Ureter (tissue), 1 donor: Measurements from ENCODE around the gene CRISP1. TPM values are rescaled to one million over a fixed set of nuclear protein-coding genes. Genes with fewer than 3 reads are reported as not detected.
"Not testable (repeated sequence)": the region's sequence is repeated elsewhere in the genome, so short reads cannot be mapped to it uniquely, and the experiment has no call there.

Experiments
- DNase-seq: peaks from one replicate; pipeline ENCODE4 v3.0.0-alpha.2; 2020; ENCODE audit warnings: low spot score
- total RNA-seq: library from RNA; stranded (reverse); gene quantifications from one replicate; pipeline ENCODE4 v1.2.4, GENCODE V29; 2023
- donor health status: DM: yes; HTN: yes; CAD: no.

Gene CRISP1
- not detected for total RNA-seq

DNA sequence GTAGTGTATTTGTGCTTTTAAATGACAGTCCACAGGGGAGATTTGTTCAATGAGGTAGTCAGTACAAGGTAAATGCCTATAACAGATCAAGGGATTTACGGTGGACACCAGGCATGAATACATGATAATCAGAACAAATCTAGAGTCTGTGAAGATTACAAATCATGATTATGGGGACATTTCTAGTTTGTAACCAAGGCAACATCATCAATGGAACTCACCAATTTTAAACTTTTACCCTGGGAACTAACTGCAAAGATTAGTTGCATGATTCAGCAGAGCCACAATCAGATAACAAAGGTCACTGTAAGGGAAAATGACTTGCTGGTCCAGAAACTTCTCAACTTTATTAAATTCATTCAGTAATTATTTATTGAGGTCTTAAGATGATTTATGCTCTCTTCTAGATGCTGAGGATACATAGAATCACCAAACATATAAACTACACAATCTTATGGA lies at the start of gene CRISP1:
Gene CRISP1, minus strand, starts transcription at position 51 of the 459 bp plus-strand sequence. CDS start 9,135 bp downstream, outside the sequence.
- no peak for DNase-seq

GRCh38 chr6:49915035-49915434 lies 48.7 kb upstream of the CRISP1 start:
- DNase-seq = no peak

DNA sequence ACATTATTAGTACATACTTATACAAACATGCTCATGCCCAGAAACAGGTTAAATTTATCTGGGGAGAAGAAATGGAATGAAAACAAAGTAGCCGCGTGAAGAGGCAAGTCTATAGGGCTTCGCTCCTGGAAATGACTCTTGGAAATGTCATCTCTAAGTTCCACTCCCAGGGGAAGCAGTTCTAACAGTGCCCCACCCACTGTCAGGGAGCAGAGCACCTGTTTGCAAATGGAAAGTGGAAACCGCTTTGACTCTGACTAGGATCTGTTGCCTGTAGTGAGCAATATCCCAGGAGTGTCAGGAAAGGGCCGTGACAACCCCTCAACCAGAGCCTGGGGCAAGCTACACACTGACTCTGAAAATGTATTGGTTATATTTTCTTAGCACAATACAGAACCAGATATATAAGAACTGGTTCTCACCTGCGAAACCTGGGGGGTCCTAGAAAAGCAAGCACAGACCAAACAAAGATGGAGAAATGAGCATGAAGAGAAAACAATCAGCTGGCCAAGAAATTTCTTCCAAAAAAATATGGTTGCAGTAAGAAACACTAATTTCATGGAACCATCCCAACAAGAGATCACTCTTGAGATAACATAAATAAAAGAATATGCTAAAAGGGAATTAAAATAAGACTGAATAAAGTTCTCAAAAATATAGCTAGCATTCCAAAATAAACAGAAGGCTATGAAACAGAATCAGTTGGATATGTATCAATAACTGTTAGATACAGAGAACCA lies 47.5 kb upstream of the CRISP1 start:
- DNase-seq = no peak

DNA sequence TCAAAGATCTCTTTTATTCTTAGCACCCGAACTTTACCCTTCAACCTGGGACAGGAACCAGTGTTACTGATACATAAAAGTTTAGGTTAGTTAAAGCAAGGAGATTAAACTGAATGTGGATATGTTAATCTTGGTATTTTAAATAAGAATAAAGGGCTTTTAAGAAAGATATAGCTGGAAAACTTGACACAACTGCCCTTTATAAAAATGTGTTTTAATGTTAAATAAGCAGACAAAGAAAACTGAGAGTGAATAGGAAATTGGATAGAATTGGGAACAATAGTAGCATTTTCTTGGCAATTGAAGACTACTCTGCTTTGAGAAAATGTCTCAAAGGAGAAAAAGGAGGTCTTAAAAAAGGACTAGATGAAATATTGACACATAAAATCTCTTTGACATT lies 45.9 kb upstream of the CRISP1 start:
- no peak for DNase-seq

GRCh38 chr6:49911252-49911651 lies 44.9 kb upstream of the CRISP1 start:
- DNase-seq = no peak

- DNase-seq = no peak
Measured at GRCh38 chr6:49909563-49909962, 43.2 kb upstream of the CRISP1 start.

DNA sequence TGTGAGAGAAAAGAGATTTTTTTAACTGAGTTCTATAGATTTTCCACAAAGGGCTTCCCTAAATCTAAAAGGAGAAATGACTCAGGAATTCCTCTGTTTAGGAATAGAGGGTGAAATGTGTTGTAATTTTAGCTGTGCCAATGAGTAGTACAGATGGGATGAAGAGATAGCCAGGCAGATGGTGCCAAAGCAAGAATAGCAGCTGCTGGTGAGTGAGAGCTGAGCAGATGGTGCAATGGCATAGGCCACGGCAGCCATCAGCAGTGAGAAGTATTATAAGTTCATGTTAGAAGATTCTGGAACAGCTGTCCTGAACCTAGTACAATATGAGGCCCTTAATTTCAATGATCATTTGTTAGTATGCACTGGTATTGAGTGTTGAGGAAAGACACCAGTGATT lies 40.2 kb upstream of the CRISP1 start:
- no peak for DNase-seq

- DNase-seq = no peak
Measured at GRCh38 chr6:49905296-49905695, 39.0 kb upstream of the CRISP1 start.

DNA sequence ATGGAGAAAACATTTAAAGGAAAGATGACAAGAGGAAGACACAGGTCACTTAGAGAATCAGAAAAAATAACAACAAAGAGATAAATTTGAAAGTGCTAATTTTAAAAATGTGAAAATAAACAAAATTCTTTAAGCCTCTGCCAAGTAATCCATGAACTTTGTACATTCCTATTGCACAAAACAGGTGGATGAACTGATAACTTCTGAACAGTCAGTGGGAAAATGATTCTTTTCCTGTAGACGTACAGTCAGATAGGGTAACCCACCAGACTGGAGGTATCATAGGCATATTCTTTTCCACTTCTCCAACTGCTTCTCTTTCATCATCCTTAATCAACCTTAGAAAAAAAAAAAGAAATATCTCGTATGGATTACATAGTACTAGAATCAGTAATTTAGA lies 36.5 kb upstream of the CRISP1 start:
- DNase-seq = no peak

GRCh38 chr6:49898904-49899566 lies 32.7 kb upstream of the CRISP1 start:
- DNase-seq = no peak

- DNase-seq = not testable (repeated sequence)
Measured at GRCh38 chr6:49895553-49895952, 29.2 kb upstream of the CRISP1 start.

- no peak for DNase-seq
Measured at GRCh38 chr6:49892280-49892679, 25.9 kb upstream of the CRISP1 start.

DNA sequence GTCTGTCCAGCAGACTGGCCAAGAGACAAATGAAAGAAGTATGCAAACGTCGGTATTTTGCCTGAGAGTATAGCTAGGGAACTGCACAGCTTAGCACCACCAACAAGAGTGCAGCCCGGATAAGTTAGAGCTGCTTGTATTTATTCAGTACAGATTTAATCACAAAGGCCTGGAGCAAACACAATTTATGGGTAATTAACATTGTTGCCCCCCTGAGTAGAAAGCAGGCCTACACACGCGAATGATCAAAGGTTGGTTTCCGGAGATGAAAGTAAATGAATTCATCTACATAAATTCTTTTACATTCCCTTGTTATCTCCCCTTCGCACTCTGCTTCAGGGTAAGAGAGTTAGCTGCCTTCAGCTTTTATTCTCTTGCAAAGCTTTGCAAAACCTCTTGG lies 24.7 kb upstream of the CRISP1 start:
- DNase-seq = no peak

DNA sequence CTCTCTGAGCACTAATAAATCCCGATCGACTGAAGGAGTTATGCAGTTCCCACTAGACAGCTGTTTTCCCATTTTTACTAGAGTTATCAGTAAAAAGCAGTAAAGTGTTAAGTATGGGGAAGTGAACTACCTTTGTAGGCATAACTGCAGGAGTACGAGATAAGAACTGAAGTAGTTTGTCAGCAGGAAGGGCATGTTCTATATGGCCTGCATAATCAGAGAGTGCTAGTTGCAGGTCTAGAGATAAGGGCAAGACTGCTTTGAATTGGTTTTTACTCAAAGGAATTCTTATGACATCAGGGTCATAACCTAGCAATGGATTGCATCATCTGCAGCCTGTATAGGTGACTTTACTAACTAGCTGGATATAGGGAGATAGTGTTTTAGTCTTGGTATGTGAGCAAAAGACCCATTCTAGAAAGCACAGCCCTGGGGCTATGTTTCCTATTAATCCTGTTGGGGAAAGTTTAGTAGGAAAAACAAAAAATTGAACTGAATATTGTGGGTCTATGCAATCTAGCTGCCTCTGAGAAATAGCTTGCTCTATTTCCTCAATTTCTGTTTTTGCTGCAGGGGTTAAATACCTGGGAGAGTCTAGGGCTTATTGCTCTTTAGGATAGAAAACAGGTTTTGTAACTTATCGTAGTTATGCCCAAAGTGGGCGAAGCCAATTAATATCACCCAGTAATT lies 22.6 kb upstream of the CRISP1 start:
- no peak for DNase-seq

DNA sequence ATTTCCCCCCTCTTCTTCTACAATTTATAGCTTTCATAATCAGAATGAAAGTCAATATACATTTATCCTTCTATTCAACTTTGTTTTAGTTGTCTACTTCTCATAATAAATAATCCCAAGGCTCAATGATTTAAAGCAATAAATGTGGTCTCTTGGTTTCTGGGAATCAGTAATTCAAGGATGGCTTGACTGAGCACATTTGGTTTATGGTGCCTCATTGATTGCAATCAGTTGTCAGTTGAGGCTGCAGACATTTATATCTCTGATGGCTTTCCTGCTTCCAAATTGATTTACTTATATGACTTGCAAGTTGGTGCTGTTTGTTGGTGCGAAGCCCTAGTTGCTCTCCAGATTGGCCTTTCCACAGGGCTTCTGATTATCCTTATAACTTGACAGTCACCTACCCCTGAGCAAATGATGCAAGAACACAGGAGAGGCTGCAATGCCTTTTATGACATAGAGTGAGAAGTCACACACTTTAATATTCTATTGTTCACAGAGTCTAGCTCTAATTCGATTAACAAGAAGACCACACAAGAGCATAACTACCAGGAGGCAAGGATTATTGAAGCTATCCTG lies 2.7 kb upstream of the CRISP1 start:
- no peak for DNase-seq

DNA sequence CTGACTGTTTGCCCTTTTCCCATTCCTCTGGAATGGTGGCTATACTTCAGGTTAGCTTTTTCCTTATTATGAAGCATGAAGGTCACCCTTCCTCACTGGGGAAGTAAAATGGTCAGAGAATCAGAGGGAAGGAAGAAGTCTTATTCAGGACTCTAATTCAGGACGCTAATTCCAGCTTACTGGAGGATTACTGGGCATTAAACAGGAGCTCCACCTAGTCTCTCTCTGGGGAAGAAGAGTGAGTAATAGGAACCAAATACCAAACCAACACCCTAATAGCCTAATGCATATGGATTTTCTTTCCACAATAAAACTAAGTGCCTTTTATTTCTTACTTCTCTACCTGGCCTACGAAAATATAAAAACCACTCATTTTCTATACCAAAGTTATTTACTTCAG lies 10.1 kb downstream of the CRISP1 start:
- no peak for DNase-seq

DNA sequence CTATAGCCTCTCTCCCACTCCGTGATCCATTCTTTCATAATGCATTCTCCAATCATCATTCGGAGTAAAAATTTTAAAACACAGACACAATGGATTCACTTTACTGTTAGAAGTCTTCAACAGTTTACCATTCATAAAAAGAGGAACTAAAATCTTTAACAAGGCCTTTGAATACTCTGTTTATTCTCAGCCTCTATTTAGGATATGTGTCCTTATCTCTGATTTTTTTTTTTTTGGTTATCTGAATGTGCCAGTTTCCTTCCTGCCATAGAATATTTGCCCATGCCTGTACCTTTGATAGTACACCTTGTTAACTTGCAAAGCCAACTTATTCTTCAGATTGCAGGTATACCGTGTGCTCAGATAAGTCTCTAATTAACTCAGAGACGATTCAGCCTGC lies 11.1 kb downstream of the CRISP1 start:
- no peak for DNase-seq

- DNase-seq = no peak
Measured at GRCh38 chr6:49852975-49853374, 13.4 kb downstream of the CRISP1 start.

DNA sequence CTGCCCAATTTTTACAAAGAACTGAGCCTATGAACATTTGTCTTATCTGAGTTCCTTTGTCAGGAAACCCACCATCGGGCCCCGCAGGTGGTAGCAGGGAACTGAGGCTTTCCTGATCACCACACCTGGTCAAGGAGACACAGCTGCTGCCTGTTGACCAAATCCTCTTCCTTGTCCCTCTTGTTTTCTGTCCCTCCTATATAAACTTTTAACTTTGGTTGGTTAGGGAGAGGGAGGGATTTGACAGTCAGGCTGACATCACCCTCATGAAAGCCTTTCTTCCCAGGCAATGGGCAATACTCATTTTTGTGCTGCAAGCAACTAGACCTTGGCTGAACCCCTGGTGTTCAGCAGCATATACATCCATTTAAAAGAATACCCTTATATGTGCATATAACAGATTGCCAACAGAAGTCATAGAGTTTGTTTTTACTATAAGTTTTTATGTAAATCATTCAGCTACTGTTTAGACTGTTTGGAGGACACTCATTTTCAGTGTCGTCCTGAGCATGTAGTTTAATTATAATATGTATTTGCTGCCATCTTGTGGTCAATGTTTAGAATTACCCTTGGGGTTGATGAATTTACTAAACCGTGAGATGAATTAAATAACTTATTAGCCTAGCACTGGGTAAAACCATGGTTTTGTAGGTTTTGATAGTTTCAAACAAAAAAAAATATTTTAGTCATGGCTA lies 17.0 kb downstream of the CRISP1 start:
- DNase-seq = no peak

DNA sequence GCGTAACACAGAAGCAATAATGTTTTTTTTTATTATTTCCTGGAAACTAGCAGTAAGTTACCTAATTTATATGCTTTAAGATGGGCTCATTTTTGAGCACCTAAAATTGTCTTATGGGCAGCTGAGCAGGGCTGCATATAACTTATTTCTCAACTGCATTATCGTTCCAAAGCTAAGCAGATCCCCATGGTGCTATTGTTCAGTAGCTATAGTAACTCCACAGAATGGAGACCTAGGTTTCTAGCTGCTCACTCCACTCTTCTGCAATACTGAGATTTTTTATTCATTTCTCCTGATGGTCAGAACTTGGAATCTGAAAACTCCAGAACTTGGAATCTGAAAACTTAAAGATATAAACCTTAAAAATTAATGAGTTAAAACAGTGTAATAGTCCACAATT lies 18.7 kb downstream of the CRISP1 start:
- DNase-seq = no peak

- DNase-seq = no peak
Measured at GRCh38 chr6:49847014-49847413, 19.3 kb downstream of the CRISP1 start.

DNA sequence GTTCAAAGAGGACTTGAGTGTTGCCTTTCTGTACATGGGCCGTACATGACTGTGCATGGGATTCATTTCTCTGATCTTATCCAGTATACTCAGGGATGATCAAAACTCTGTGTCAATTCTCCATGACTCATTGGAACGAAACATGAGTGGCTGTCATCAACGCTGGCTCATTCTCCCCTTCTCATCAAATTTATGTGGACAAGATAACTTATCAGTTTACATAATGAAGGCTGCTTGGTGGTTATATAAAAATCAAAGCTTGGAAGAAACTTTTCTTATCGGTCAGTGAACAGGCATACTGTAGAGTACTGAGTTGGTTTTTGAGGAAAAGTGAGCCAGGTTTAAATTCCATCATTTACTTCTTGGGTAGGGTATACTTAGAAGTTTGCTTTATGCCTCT lies 24.9 kb downstream of the CRISP1 start:
- DNase-seq = no peak
